Cardiac fibroblast (primary cell): Measurements from ENCODE around the gene CHAT.
A peak's percentile ranks its signal among the peaks of the same experiment; 100 is the strongest.

Experiments
- DNase-seq, 2 donors: peaks; one replicate each; pipeline versions ENCODE4 v3.0.0 to v3.0.0-alpha.2; 2010; ENCODE audit warnings: low read depth in 2 of 2
- H3K4me3 ChIP-seq, 2 donors: replicated peaks in 1 of 2; 1 replicate in 1 of 2; 2 replicates in 1 of 2; pipeline ENCODE4 v1.5.1; 2011; ENCODE audit warnings: low read depth in 2 of 2, low read length in 2 of 2, mild to moderate bottlenecking in 2 of 2, moderate library complexity in 1 of 2
- CTCF ChIP-seq: IDR thresholded peaks from one replicate; pipeline ENCODE4 v1.5.1; 2011; ENCODE audit warnings: low read depth, mild to moderate bottlenecking, low read length, inconsistent platforms

The CHAT gene

GRCh38 chr10:49595713-49596492 is 17.9 kb upstream of the CHAT start:
- DNase-seq = peak; percentile 11 to 36
- TF ChIP-seq CTCF = no peak
- H3K4me3 ChIP-seq = no peak overlapping the region

- no peak for TF ChIP-seq CTCF
- H3K4me3 ChIP-seq = no peak overlapping the region
- DNase-seq = no peak
Measured at GRCh38 chr10:49596493-49596809, 17.4 kb upstream of the CHAT start.

DNA sequence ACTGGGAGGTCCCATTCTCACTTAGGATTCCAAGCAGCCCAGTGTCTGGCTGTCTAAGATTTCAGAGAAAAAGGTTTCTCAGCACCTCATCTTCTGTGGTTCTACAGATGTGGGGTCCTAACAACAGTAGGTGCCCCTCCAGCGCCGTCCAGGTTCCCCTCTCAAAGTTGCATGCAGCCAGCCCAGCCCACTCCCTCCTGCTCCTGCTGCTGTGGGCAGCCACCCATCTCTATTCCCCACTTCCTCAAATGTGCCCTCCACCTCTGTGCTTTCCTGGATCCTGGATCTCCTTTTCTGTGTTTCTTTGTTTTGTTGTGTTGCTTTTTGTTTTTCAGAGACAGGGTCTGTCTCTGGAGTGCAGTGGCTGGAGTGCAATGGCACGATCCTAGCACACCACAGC is 17.0 kb upstream of the CHAT start:
- TF ChIP-seq CTCF = no peak
- H3K4me3 ChIP-seq = no peak overlapping the region
- DNase-seq = no peak

- no peak overlapping the region for H3K4me3 ChIP-seq
- TF ChIP-seq CTCF = no peak
- no peak for DNase-seq
Measured at GRCh38 chr10:49597426-49598163, 16.2 kb upstream of the CHAT start.

DNA sequence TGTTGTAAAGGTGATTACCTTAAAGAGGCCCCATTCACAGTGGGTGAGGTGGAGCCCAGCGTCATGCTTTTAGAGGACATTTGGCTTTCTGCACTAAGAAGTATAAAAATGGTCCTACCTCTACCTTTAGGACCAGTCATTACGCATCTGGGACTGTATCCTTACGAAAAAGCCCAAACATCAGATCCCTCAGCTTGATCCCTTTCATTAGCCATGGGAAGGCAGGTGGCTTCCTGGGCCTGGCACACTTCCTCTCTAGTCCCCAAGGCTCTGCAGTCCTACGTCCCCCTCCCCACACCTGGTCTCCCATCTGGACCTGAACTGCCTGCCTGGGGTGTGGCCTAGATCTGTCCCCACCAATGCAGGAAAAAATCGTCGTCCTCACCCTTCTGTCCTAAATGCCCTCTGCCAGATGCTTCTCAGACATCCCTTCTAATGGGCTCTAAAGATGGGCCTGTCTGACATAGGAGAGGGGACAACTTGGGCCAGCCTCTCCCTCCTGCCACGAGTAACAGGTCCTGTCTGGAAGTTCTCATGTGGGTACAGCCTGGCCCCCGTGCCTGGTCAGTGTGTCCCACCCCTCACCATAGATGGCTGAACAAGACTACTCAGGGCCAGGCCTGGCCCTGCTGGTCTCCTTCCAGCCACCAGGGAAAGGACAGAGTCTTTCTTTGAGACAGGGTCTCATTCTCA is 15.5 kb upstream of the CHAT start:
- H3K4me3 ChIP-seq = no peak overlapping the region
- DNase-seq = no peak
- no peak for TF ChIP-seq CTCF

- TF ChIP-seq CTCF = no peak
- H3K4me3 ChIP-seq = no peak overlapping the region
- DNase-seq = no peak
Measured at GRCh38 chr10:49598986-49599385, 14.9 kb upstream of the CHAT start.
